ENCODE results near the gene NMT1. TPM values are rescaled to one million over a fixed set of nuclear protein-coding genes. Genes with fewer than 3 reads are reported as not detected.

The NMT1 gene
- total and polyA plus RNA-seq, 2 of the 13 experiments (the other 11 are each of a cell fraction or from before 2014, with no cell fraction given), result 75.7 to 142 TPM

DNA sequence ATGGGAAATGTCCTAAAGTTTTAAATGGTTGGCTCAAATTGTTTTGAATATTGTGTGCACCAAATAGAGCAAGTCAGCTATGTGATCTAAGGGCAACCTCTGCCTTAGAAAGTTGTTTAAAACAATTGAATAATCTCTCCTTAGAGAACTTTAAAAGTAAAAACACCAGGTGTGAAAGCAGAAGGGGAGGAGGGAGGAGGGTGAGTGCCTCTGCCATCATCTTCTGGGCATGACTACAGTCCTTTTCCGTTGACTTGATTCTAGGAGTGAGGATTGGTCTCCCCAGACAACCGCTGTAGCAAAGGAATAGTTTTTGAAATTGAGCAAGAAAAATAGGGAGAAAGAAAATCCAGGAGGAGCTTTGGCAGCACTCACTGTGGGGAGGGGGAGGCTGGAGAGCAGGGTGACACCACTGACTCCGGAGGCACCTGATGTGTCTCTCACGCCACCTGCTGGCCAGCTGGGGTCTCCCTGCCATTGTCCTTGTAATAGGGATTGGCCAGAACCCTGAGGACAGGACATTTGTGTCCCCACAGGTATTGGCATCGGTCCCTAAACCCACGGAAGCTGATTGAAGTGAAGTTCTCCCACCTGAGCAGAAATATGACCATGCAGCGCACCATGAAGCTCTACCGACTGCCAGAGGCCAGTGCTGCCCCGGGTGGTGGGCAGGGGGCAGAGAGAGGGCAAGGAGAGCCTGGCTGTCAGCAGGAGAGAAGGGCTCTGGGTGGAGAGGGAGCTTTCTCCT lies 37.9 kb downstream of the NMT1 start (continued):
- no peak for TF ChIP-seq TCF7 (IDR thresholded peaks at IDR 0.05; ENCODE audit: low read depth)
- no peak for TF ChIP-seq ZNF530 (CRISPR knock-in tag; IDR thresholded peaks at IDR 0.05; ENCODE audit: low read depth)
- TF ChIP-seq ZNF329 (CRISPR knock-in tag; IDR thresholded peaks at IDR 0.05; ENCODE audit: low read depth), result no peak
- TF ChIP-seq, protein P1, sequence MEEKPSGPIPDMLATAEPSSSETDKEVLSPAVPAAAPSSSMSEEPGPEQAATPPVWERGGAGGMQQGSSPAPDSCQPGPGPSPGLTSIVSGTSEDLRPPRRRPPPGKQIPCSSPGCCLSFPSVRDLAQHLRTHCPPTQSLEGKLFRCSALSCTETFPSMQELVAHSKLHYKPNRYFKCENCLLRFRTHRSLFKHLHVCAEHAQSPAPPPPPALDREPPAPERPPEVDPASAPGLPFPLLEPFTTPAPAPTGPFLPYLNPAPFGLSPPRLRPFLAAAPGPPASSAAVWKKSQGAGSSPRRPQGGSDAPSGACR (CRISPR knock-in tag; IDR thresholded peaks at IDR 0.05), result no peak
- TF ChIP-seq MAF1 (CRISPR knock-in tag; IDR thresholded peaks at IDR 0.05; ENCODE audit: borderline replicate concordance), result no peak
- TF ChIP-seq ZNF337 (CRISPR knock-in tag; IDR thresholded peaks at IDR 0.05; ENCODE audit: borderline replicate concordance, low read depth), result no peak
- no peak for TF ChIP-seq HMG20B (CRISPR knock-in tag; conservative IDR thresholded peaks at IDR 0.05)
- TF ChIP-seq ZNF569 (CRISPR knock-in tag; IDR thresholded peaks at IDR 0.05; ENCODE audit: borderline replicate concordance), result no peak
- no peak for TF ChIP-seq SALL2 (CRISPR knock-in tag; IDR thresholded peaks at IDR 0.05)
- peak; percentile 41; the same call in 1 of the 2 replicates for TF ChIP-seq KMT2A (CRISPR knock-in tag; IDR thresholded peaks at IDR 0.05)
- no peak for TF ChIP-seq REPIN1 (CRISPR knock-in tag; IDR thresholded peaks at IDR 0.05; ENCODE audit: borderline replicate concordance, low read depth)
- no peak for TF ChIP-seq ZNF589 (CRISPR knock-in tag; conservative IDR thresholded peaks at IDR 0.05)
- no peak for TF ChIP-seq PAWR (CRISPR knock-in tag; IDR thresholded peaks at IDR 0.05; ENCODE audit: borderline replicate concordance)
- no peak for TF ChIP-seq ZNF672 (CRISPR knock-in tag; IDR thresholded peaks at IDR 0.05)
- no peak for TF ChIP-seq KLF6 (CRISPR knock-in tag; IDR thresholded peaks at IDR 0.05)
- no peak for TF ChIP-seq NFIC (IDR thresholded peaks at IDR 0.05; ENCODE audit: low read length)
- TF ChIP-seq ZKSCAN1 (IDR thresholded peaks at IDR 0.05; ENCODE audit: low read length), result no peak
- TF ChIP-seq ZNF143 (CRISPR knock-in tag; IDR thresholded peaks at IDR 0.05), result no peak
- TF ChIP-seq, protein P2, sequence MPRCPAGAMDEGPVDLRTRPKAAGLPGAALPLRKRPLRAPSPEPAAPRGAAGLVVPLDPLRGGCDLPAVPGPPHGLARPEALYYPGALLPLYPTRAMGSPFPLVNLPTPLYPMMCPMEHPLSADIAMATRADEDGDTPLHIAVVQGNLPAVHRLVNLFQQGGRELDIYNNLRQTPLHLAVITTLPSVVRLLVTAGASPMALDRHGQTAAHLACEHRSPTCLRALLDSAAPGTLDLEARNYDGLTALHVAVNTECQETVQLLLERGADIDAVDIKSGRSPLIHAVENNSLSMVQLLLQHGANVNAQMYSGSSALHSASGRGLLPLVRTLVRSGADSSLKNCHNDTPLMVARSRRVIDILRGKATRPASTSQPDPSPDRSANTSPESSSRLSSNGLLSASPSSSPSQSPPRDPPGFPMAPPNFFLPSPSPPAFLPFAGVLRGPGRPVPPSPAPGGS (CRISPR knock-in tag; IDR thresholded peaks at IDR 0.05), result no peak
- TF ChIP-seq ZSCAN29 (CRISPR knock-in tag; conservative IDR thresholded peaks at IDR 0.05), result no peak; the same call in 1 of the 2 replicates
- TF ChIP-seq IKZF1 (IDR thresholded peaks at IDR 0.05), result no peak
- no peak for TF ChIP-seq TOE1 (CRISPR knock-in tag; IDR thresholded peaks at IDR 0.05)
- TF ChIP-seq ZNF577 (CRISPR knock-in tag; IDR thresholded peaks at IDR 0.05; ENCODE audit: borderline replicate concordance, low read depth), result no peak
- TF ChIP-seq GATAD1 (CRISPR knock-in tag; IDR thresholded peaks at IDR 0.05), result peak; percentile 26; the same call in 1 of the 2 replicates
- TF ChIP-seq ZNF382 (CRISPR knock-in tag; IDR thresholded peaks at IDR 0.05; ENCODE audit: borderline replicate concordance), result no peak
- TF ChIP-seq, protein P3, sequence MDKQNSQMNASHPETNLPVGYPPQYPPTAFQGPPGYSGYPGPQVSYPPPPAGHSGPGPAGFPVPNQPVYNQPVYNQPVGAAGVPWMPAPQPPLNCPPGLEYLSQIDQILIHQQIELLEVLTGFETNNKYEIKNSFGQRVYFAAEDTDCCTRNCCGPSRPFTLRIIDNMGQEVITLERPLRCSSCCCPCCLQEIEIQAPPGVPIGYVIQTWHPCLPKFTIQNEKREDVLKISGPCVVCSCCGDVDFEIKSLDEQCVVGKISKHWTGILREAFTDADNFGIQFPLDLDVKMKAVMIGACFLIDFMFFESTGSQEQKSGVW (CRISPR knock-in tag; IDR thresholded peaks at IDR 0.05; ENCODE audit: borderline replicate concordance), result no peak
- no peak for TF ChIP-seq MBNL3 (CRISPR knock-in tag; conservative IDR thresholded peaks at IDR 0.05)

All from HepG2 (cell line).